A673 (cell line): Measurements from ENCODE around the gene CHN1.

Source experiments
- EZH2 ChIP-seq: fragments of 200-600 bp; sonication (generic); IDR thresholded peaks from 2 replicates; pipeline ENCODE4 v1.6.1; 2017; ENCODE audit warnings: borderline replicate concordance, low read depth, mild to moderate bottlenecking, mixed read lengths, antibody characterized with exemption, low read length; ENCODE audit not compliant: poor library complexity, severe bottlenecking
- TF ChIP-seq, protein P1 (sequence below): fragments of 300-800, 200-600 bp; sonication (generic); conservative IDR thresholded peaks from 2 replicates; pipeline ENCODE4 v1.5.1; 2017; ENCODE audit warnings: low read depth, mild to moderate bottlenecking, antibody characterized with exemption, low read length, moderate library complexity, mixed read lengths

DNA sequence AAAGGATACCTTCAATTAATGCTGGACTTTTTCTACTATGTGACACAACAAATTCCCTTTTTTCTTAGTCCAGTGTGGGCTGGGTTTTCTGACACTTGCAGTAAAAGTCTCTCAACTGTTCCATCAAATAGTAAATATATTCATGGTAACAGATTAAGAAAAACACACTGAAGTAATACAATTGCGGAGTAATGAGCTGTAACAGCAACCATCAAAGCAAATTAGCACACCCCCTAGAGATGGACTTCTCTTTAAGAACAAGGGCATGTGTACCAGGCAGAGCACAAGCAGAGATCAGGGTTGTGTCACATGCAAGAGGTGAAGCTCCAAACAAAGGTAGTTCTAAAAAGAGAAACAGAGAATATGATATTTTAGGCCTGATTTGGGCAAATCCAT lies 168.2 kb downstream of the CHN1 start:
- TF ChIP-seq, protein P1, sequence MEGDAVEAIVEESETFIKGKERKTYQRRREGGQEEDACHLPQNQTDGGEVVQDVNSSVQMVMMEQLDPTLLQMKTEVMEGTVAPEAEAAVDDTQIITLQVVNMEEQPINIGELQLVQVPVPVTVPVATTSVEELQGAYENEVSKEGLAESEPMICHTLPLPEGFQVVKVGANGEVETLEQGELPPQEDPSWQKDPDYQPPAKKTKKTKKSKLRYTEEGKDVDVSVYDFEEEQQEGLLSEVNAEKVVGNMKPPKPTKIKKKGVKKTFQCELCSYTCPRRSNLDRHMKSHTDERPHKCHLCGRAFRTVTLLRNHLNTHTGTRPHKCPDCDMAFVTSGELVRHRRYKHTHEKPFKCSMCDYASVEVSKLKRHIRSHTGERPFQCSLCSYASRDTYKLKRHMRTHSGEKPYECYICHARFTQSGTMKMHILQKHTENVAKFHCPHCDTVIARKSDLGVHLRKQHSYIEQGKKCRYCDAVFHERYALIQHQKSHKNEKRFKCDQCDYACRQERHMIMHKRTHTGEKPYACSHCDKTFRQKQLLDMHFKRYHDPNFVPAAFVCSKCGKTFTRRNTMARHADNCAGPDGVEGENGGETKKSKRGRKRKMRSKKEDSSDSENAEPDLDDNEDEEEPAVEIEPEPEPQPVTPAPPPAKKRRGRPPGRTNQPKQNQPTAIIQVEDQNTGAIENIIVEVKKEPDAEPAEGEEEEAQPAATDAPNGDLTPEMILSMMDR: no peak
- no peak for TF ChIP-seq EZH2
